ENCODE results near the gene MSLN. TPM values are rescaled to one million over a fixed set of nuclear protein-coding genes. Genes with fewer than 3 reads are reported as not detected.
A peak's percentile ranks its signal among the peaks of the same experiment; 100 is the strongest.

Gene MSLN
- total RNA-seq, 2 donors from 2014 or later = 2.1 TPM; not detected in 1

GRCh38 chr16:734981-735881 is 25.3 kb upstream of the MSLN start:
- ATAC-seq = no peak
- intact Hi-C loops (cut with DNase I) = no loop called here
- WGBS, 2 donors = 92 to 94% methylated on average over 11 to 25 of the region's 25 CpGs
- no peak for DNase-seq
- Histone ChIP-seq H3K27me3 (no peaks in the 10 kb centered on the region), H3K4me3 (no peak overlapping the region), H3K27ac (no peak overlapping the region), H3K36me3 (replicated peaks in 1 of 2; ENCODE audit: insufficient read depth in 1 of 2, low read depth in 2 of 2) (peaks cover 5 to 15% of the 10 kb centered on the region in 2 donors), H3K9me3 (no peaks in the 10 kb centered on the region), H3K4me1 (peaks cover 11% of the 10 kb centered on the region)
- no peak for TF ChIP-seq POLR2A (IDR thresholded peaks at IDR 0.05)
- TF ChIP-seq CTCF (IDR thresholded peaks at IDR 0.05) = no peak

GRCh38 chr16:735982-736453 is 24.5 kb upstream of the MSLN start:
- peaks cover 12% of the 10 kb centered on the region for H3K4me1 ChIP-seq
- TF ChIP-seq CTCF (IDR thresholded peaks at IDR 0.05) (no peak), POLR2A (IDR thresholded peaks at IDR 0.05) (no peak)
- no peak for ATAC-seq
- WGBS, 2 donors = 88 to 91% methylated on average over 12 to 13 of the region's 13 CpGs
- H3K36me3 ChIP-seq (replicated peaks in 1 of 2; ENCODE audit: insufficient read depth in 1 of 2, low read depth in 2 of 2) = peaks cover 5 to 15% of the 10 kb centered on the region in 2 donors
- H3K9me3 ChIP-seq = no peaks in the 10 kb centered on the region
- H3K27ac ChIP-seq = no peak overlapping the region
- no peak for DNase-seq
- H3K27me3 ChIP-seq = no peaks in the 10 kb centered on the region
- H3K4me3 ChIP-seq = no peak overlapping the region
- intact Hi-C loops (cut with DNase I) = no loop called here

DNA sequence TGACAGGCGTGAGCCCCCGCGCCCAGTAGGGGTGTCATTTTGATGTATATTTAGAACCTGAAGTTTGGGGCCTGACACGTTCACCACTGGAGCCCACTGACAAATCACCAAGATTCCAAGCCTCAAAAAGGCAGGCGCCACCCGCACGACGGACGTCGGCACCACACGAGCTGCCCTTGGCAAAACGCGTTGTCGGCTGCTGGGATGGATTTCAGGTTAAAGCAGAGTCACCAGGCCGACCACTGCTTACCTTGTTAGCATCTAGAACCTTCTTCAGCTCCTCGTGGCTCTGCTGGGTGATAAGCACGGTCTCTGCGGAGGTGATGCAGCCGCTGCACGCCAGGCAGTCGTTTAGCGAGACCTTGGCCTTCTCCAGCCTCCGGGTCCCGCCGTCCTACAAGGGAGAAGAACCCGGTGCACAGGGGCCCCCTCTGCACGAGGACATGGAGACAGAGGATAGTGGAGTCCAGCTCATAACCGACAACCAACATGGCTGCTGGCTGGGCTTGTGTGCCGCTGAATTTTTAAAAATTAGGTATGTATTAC is 23.5 kb upstream of the MSLN start:
- Histone ChIP-seq H3K4me1 (peaks cover 21% of the 10 kb centered on the region), H3K27me3 (no peaks in the 10 kb centered on the region), H3K36me3 (replicated peaks in 1 of 2; ENCODE audit: insufficient read depth in 1 of 2, low read depth in 2 of 2) (peaks cover 5 to 13% of the 10 kb centered on the region in 2 donors), H3K9me3 (no peaks in the 10 kb centered on the region), H3K4me3 (no peak overlapping the region), H3K27ac (no peak overlapping the region)
- ATAC-seq = no peak
- no peak for DNase-seq
- intact Hi-C loops (cut with DNase I) = no loop called here
- TF ChIP-seq CTCF (IDR thresholded peaks at IDR 0.05) (no peak), POLR2A (IDR thresholded peaks at IDR 0.05) (no peak)
- 93 to 96% methylated on average over 19 to 29 of the region's 29 CpGs for WGBS, 2 donors

- peaks cover 21% of the 10 kb centered on the region for H3K4me1 ChIP-seq
- no peaks in the 10 kb centered on the region for H3K27me3 ChIP-seq
- TF ChIP-seq POLR2A (IDR thresholded peaks at IDR 0.05) (no peak), CTCF (IDR thresholded peaks at IDR 0.05) (no peak)
- ATAC-seq = no peak
- H3K36me3 ChIP-seq (replicated peaks in 1 of 2; ENCODE audit: insufficient read depth in 1 of 2, low read depth in 2 of 2) = peaks cover 0 to 7% of the 10 kb centered on the region in 2 donors
- DNase-seq = no peak
- WGBS, 2 donors = 41 to 89% methylated on average over 8 to 38 of the region's 38 CpGs
- intact Hi-C loops (cut with DNase I) = no loop called here
- no peaks in the 10 kb centered on the region for H3K9me3 ChIP-seq
- H3K27ac ChIP-seq = peak overlapping the region in 1 of 4 donors; percentile 72
- H3K4me3 ChIP-seq = peak overlapping the region; percentile 85
These were observed 20.7 kb upstream of the MSLN start for GRCh38 chr16:739560-740458.
